NCI-H1930 (cell line): ENCODE results near the gene MAT1A.
"Not testable (repeated sequence)": the region's sequence is repeated elsewhere in the genome, so short reads cannot be mapped to it uniquely, and the experiment has no call there.

Source experiments
- DNase-seq, 2 experiments: peaks; one replicate each; lab custom pipeline; 2025; lab: John Stamatoyannopoulos, UW

Gene MAT1A

DNA sequence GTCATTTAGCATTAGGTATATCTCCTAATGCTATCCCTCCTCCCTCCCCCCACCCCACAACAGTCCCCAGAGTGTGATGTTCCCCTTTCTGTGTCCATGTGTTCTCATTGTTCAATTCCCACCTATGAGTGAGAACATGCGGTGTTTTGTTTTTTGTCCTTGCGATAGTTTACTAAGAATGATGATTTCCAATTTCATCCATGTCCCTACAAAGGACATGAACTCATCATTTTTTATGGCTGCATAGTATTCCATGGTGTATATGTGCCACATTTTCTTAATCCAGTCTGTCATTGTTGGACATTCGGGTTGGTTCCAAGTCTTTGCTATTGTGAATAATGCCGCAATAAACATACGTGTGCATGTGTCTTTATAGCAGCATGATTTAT is 66.4 kb downstream of the MAT1A start:
- DNase-seq = not testable (repeated sequence)
